ENCODE results near the gene COL23A1. TPM values are rescaled to one million over a fixed set of nuclear protein-coding genes. Genes with fewer than 3 reads are reported as not detected.

COL23A1 gene
- total RNA-seq, 1 donor from 2014 or later, result 75.2 TPM

DNA sequence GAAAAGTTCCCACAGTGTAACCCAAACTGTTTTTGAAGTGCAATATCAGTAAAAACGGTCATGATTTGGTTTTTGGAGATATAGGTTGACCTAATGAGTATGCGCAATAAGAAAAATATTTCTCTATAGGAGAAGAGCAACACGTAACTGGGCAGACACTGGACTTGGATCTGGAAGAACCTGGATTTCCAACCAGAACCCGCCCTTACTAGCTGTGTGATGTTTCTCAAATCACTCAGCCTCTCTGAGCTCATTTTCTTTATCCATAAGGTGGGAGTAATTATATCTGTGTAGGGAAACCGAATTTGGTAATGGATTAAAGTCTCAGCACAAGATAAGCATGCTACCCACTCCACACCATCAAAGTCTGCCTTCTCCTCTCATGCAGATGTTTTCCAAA is 169.1 kb downstream of the COL23A1 start:
- TF ChIP-seq CTCF (IDR thresholded peaks at IDR 0.05; ENCODE audit: unreplicated experiment), result no peak
- no peak overlapping the region for H3K27ac Mint-ChIP-seq (ENCODE audit: unreplicated experiment)
- H3K4me3 Mint-ChIP-seq (ENCODE audit: unreplicated experiment), result no peak overlapping the region
- peaks cover 20% of the 10 kb centered on the region for H3K4me1 Mint-ChIP-seq (ENCODE audit: unreplicated experiment)
- H3K9me3 Mint-ChIP-seq (ENCODE audit: unreplicated experiment), result no peaks in the 10 kb centered on the region
- H3K27me3 Mint-ChIP-seq (ENCODE audit: unreplicated experiment), result peaks cover 12% of the 10 kb centered on the region
- no peak for DNase-seq (ENCODE audit: low spot score)
- H3K36me3 Mint-ChIP-seq (ENCODE audit: low read depth, unreplicated experiment), result no peaks in the 10 kb centered on the region

DNA sequence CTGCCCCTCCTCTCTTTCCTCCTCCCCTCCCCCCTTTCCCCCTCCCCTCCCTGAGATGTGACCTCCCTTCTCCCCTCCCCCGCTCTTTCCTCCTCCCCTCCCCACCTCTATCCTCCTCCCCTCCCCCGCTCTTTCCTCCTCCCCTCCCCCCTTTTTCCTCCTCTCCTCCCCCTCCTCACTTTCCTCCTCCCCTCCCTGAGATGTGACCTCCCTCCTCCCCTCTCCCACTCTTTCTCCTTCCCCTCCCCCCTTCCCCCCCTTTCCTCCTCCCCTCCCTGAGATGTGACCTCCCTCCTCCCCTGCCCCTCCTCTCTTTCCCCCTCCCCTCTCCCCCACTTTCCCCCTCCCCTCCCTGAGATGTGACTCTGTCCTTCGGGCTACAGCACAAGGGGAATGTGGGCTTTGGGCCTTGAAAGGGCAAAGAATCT is 169.8 kb downstream of the COL23A1 start:
- no peak for DNase-seq (ENCODE audit: low spot score)
- Mint-ChIP-seq H3K9me3 (ENCODE audit: unreplicated experiment) (no peaks in the 10 kb centered on the region), H3K36me3 (ENCODE audit: low read depth, unreplicated experiment) (no peaks in the 10 kb centered on the region), H3K4me3 (ENCODE audit: unreplicated experiment) (no peak overlapping the region), H3K27me3 (ENCODE audit: unreplicated experiment) (peaks cover 12% of the 10 kb centered on the region), H3K27ac (ENCODE audit: unreplicated experiment) (no peak overlapping the region), H3K4me1 (ENCODE audit: unreplicated experiment) (peaks cover 18% of the 10 kb centered on the region)
- no peak for TF ChIP-seq CTCF (IDR thresholded peaks at IDR 0.05; ENCODE audit: unreplicated experiment)

DNA sequence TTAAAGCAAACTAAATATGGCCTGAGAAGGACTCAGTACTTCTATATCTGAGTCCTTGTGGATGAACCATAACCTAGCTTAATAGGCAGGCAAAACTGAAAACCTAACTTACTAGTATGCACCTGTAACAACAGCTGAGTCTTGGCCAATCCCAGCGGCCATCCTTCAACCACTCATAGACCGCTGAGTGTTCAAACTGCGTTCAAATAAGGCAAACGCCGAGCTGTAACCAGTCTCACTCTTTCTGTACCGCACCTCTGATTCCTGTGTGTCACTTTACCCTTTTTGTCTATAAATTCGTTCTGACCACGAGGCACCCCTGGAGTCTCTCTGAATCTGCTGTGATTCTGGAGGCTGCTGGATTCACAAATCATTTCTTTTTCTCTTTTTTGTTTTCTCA is 170.5 kb downstream of the COL23A1 start:
- H3K9me3 Mint-ChIP-seq (ENCODE audit: unreplicated experiment), result no peaks in the 10 kb centered on the region
- H3K27ac Mint-ChIP-seq (ENCODE audit: unreplicated experiment), result no peak overlapping the region
- H3K36me3 Mint-ChIP-seq (ENCODE audit: low read depth, unreplicated experiment), result no peaks in the 10 kb centered on the region
- no peak overlapping the region for H3K4me3 Mint-ChIP-seq (ENCODE audit: unreplicated experiment)
- no peak for TF ChIP-seq CTCF (IDR thresholded peaks at IDR 0.05; ENCODE audit: unreplicated experiment)
- H3K4me1 Mint-ChIP-seq (ENCODE audit: unreplicated experiment), result peaks cover 18% of the 10 kb centered on the region
- no peak for DNase-seq (ENCODE audit: low spot score)
- peaks cover 12% of the 10 kb centered on the region for H3K27me3 Mint-ChIP-seq (ENCODE audit: unreplicated experiment)

- no peak for DNase-seq (ENCODE audit: low spot score)
- H3K27me3 Mint-ChIP-seq (ENCODE audit: unreplicated experiment), result peaks cover 12% of the 10 kb centered on the region
- H3K36me3 Mint-ChIP-seq (ENCODE audit: low read depth, unreplicated experiment), result no peaks in the 10 kb centered on the region
- H3K4me3 Mint-ChIP-seq (ENCODE audit: unreplicated experiment), result no peak overlapping the region
- peaks cover 16% of the 10 kb centered on the region for H3K4me1 Mint-ChIP-seq (ENCODE audit: unreplicated experiment)
- H3K9me3 Mint-ChIP-seq (ENCODE audit: unreplicated experiment), result no peaks in the 10 kb centered on the region
- H3K27ac Mint-ChIP-seq (ENCODE audit: unreplicated experiment), result no peak overlapping the region
- no peak for TF ChIP-seq CTCF (IDR thresholded peaks at IDR 0.05; ENCODE audit: unreplicated experiment)
Observed at GRCh38 chr5:178419196-178419595, 171.0 kb downstream of the COL23A1 start.

DNA sequence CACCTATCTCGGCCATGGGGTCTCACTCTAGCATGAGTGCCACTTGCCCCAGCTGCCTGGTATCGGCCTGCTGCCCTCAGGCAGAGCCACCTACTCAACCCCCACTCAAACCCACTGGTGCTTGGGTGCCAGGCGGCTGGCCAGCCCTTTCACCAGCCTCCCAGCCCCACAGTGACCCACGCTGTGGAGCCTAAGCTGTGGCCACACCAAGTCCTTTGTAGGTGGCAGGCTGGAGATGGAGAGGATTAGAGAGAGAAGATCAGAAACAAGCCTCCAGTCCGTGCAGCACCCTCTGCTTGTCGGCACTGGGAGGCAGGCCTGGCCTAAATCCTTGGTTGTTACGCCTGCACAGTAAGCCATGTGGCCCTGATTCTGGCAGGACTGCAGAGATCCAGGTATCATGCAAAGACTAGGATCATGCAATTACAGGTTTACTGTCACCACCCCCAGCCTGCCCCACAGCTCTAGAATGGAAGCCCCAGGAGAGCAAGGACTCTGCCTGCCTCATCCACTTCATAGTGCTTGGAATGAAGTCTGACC is 171.7 kb downstream of the COL23A1 start:
- no peak overlapping the region for H3K27ac Mint-ChIP-seq (ENCODE audit: unreplicated experiment)

More for the DNA sequence above, 171.7 kb downstream of the COL23A1 start:
- TF ChIP-seq CTCF (IDR thresholded peaks at IDR 0.05; ENCODE audit: unreplicated experiment), result no peak
- Mint-ChIP-seq H3K27me3 (ENCODE audit: unreplicated experiment) (peaks cover 12% of the 10 kb centered on the region), H3K4me3 (ENCODE audit: unreplicated experiment) (no peak overlapping the region), H3K36me3 (ENCODE audit: low read depth, unreplicated experiment) (no peaks in the 10 kb centered on the region), H3K9me3 (ENCODE audit: unreplicated experiment) (no peaks in the 10 kb centered on the region), H3K4me1 (ENCODE audit: unreplicated experiment) (peaks cover 15% of the 10 kb centered on the region)
- DNase-seq (ENCODE audit: low spot score), result no peak
